HG03108 (cell line): Measurements from ENCODE around the gene SYNE1.
"Not testable (repeated sequence)": the region's sequence is repeated elsewhere in the genome, so short reads cannot be mapped to it uniquely, and the experiment has no call there.

Source experiments
- ATAC-seq: cut with Tn5 transposase; IDR thresholded peaks from one replicate; pipeline ENCODE4 v1.9.1; 2021; ENCODE audit warnings: moderate library complexity; ENCODE audit not compliant: unreplicated experiment

The SYNE1 gene

DNA sequence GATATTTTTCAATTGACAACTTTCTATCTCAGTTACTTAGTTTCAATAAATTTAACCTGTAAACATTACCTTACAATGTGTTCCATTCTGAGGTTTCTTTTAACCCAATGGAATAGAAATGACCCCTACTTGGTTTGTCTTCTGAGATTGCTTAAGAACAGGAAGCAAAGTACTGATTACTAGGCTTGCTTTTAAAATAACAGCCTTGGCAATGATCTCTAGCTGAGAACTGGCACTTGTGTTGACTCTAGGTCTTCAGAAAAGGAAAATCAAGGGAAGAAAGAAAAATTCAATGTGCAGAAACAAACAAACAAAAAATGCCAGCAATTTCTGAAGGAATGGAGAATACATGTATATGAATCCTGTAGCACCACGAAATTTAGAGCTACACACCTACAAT lies 66.1 kb downstream of the SYNE1 start:
- no peak for ATAC-seq

DNA sequence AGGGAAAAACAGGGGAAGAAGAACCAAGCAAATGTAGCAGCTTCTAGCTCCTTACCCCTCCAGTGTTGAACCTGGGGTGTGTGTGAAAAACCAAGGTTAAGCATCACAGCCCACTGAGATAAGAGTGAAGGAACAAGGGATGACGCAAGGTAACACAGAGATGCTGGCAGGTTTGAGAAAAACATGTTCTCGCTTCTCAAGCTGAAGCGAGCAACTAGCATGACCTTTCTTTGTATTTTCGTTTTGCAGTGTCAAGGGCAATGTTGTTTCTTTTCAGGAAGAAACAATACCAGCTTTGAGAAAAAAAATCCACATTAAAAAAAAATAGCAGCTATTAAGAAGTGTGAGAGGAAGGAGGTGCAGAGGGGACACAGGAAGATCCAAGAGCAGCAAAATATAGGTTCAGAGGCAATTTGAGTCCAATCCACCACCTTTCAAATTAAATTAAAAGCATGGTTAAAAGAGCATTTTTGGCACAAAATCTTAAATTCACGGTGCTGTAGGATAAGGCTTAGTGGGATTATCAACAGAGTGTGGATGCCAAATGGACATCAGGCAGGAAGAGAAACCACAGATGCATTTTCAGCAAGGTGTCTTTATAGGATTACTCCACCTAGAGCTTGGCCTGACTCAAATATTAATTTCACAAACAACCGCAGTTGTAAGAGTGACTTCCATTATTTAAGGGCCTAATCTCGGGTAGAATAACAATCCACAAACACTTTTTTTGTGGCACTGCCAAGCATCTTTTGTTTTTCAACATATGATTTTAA lies 70.9 kb downstream of the SYNE1 start:
- no peak for ATAC-seq

DNA sequence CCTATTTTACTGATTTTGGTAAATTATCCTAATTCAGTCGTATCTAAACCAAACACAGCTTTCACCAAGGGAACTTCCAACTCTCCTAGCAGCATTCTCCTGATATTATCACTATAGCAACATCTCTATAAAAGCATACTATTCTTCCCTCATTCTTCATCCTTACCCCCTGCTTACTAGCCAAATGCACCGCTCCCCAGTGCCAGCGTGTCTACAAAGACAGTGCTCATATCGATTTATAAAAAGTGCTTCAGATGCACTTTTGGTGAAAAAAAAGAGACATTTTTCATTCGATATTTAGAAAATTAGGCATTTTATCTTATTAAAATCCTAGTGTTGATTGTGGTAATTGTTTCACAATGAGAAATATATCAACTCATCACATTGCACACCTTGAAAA lies 74.0 kb downstream of the SYNE1 start:
- no peak for ATAC-seq

DNA sequence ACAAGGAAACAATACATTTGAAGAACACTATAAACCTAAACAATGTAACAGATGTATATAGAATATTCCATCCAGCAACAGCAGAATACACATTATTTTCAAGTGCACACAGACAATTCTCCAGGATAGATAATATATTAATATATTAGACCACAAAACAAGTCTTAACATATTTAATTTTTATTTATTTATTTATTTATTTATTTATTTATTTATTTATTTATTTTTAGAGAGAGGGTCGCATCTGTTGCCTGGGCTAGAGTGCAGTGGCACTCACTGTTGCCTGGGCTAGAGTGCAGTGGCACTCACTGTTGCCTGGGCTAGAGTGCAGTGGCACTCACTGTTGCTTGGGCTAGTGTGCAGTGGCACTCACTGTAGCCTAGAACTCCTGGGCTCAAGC lies 78.4 kb downstream of the SYNE1 start:
- not testable (repeated sequence) for ATAC-seq

DNA sequence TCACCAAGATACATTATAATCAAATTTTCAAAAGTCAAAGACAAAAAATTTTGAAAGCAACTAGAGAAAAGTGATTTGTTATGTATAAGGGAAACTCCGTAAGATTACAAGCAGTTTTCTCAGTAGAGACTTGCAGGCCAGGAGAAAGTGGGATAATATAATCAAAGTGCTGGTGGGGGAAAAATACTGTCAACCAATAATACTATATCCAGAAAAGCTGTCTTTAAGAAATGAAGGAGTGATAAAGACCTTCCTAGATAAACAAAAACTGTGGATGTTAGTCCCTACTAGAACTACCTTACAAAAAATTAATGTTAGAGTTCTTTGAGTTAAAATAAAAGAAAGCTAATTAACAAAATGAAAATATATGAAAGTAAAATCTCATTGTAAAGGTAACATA lies 79.7 kb downstream of the SYNE1 start:
- no peak for ATAC-seq

DNA sequence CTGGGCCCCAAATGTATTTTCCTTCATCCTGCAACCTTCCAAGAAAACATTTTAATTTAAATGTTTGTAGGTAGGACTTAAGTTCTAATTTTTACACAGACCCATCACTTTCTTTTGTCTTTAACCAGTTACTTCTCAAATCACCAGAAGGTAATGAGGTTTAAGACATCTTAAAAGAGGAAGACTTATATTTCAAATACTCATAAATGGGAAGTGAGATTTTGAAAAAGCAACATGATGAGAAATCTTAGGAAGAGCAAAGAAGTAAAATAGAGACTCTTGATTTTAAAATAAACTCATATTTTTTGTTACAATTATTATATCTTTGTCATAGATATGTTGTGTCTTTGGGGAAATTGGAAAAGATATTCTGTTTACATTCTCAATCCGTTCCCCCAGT lies 82.3 kb downstream of the SYNE1 start:
- no peak for ATAC-seq

DNA sequence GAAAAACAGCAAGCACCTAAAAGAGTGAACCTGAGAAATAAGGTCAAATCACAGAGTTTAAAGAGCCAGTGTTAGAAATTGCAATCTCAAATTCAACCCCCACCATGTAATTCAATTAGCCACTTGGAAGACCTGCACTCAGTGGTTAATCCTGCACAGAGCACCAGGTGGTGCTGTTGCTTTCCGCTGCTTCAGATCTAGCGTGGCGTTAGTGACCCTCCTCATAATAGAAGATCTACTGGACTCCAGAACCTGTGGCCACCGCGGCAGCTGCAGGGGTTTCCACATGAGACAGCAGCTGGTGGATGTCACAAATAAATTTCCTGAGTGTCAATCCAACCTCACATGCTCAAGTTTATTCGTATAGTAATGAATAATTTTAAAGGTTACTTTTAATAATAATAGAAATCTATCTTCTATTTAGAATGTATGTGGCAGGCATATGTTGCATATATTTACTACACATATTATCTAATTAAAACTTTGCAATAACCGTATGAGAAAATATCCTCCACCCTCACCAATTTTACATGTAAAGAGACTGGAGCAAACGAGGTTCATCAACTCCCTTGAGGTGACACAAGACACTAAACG lies 84.4 kb downstream of the SYNE1 start:
- no peak for ATAC-seq

DNA sequence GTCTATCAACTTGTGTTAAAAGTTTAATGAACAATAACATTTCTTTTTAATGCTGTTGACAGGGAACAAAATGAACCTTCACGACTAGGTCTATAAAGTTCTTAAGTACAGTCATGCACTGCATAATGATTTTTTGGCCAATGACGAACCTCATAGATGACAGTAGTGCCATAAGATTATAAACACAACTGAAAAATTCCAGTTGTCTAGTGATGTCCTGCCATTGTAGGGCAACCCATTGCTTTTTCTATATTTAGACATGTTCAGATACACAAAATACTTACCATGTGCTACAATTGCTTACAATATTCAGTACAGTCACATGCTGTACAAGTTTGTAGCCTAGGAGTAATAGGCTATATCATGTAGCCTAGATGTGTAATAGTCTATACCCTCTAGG lies 93.6 kb downstream of the SYNE1 start:
- no peak for ATAC-seq

DNA sequence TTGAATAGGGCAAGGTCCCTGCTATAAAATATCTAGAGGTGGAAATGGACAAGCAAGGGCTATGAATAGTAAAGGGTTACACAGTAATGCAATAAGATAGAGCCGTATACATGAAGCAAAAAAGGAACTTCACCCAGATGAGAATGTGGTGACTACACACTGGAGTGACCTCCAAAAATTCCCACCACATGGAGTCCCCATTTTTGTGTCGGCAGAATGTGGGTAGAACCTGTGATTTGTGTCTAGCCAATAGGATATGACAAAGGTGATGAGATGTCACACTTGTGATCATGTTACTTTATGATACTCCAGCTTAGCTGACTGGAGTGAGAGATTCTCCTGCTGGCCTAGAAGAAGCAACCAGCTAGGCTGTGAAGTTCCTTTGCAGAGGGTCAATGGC lies 96.8 kb downstream of the SYNE1 start:
- ATAC-seq = no peak

DNA sequence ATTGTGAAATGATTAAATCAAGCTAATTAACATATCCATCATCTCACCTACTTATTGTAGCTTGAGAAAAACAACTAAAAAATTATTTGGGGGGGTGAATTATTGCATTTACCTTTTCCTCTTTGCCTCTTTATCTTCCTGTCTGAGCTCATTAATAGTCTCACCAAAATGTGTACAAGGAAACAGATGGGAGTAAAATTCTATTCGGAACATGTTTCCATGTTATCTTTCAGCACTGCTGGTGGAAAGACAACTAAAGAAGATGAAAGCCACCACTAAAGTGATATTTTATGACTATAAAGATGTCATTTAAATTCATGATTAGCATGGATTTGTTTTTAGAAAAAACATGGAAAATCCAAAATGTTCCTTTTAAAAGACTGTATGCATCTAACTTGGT lies 102.6 kb downstream of the SYNE1 start:
- no peak for ATAC-seq

DNA sequence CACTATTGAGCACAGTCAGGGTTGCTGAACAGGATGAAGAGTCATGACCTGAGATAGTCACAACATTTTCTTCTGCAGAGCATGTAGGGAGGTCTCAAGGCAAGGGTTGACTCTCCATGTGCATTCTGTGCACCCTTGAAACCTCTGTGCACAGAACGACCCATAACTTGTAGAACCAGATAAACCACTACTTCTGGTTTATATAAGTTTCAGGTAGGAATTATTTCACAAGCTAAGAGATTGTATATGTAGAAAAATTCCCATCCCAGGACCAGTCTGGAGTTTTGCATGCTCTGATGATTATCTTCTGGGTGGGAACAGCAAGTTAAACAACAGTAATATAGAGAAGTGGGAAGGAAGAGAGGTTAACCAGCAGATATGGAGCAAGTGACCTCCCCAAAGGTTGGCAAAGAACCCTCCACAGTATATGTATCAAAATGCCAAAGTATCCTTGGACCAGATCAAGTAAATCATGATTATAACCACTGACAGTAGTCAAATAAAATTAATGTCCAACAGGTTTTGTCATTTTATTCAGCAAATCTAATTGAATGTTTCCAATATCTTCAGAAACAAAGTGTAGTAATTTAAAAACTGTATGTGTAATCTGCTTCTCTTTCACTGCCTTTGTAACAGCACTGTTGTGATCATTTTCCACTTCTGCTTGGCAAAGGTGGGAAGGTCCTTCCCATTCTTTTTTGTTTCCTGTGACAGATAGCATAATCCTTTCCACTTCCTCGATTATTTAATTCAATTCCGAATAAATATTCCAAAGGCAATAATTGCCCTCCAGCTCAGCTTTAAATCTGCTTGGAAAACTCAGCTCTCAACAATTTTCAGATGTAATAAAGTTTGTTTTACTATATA lies 104.4 kb downstream of the SYNE1 start:
- no peak for ATAC-seq

DNA sequence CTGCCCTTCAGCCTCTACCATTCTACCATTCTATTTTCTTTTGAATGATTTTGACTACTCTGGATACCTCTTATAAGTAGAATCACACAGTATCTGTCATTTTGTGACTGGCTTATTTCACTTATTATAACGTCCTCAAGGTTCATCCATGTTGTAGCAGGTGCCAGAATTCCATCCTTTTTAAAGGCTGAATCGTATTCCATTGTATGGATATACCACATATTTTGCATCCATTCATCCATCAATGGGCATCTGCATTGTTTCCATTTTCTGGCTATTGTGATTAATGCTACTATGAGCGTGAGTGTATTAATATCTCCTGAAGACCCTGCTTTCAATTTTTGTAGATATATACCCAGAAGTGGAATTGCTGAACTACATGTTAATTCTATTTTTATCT lies 105.5 kb downstream of the SYNE1 start:
- no peak for ATAC-seq

DNA sequence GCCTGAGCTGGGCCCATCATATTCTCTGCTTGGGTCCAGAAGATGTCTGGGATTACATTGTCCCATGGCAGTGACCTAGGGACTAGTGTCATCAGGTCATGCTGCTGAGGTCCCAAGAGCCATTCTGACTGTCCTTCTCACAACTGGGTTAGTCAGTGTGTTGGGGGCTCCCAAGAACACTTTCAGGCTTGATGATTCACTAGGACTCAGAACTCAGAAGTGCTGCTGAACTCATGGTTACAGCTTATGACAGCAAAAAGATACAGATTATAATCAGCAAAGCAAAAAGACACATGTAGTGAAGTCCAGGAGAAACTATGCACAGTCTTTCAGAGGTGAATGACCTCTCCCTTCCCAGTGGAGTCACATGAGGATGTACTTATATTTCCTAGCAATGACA lies 107.8 kb downstream of the SYNE1 start:
- ATAC-seq = no peak

DNA sequence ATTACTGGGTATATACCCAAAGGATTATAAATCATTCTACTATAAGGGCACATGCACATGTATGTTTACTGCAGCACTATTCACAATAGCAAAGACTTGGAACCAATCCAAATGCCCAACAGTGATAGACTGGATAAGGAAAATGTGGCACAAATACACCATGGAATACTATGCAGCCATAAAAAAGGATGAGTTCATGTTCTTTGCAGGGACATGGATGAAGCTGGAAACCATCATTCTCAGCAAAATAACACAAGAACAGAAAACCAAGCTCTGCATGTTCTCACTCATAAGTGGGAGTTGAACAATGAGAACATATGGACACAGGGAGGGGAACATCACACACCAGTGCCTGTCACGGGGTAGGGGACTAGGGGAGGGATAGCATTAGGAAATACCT lies 123.0 kb downstream of the SYNE1 start:
- ATAC-seq = not testable (repeated sequence)

DNA sequence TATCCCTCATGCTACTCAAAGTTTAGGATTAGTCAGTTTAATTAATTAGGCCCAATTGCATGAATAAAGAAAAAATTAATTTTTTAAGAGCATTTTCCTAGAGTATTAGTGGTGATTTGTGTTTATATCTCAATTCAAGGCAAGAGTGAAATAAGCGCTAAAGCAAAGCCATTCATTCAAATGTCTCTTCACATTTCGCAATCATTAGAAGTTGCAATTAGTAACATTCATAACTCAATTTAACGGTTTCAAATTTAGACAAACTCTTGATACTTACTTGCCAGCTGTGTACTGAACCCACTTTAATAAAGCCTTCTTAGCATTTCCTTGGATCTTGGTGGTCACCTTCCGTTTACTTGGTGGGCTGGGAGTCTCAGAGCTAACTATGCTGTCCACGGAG lies 127.2 kb downstream of the SYNE1 start:
- ATAC-seq = no peak

DNA sequence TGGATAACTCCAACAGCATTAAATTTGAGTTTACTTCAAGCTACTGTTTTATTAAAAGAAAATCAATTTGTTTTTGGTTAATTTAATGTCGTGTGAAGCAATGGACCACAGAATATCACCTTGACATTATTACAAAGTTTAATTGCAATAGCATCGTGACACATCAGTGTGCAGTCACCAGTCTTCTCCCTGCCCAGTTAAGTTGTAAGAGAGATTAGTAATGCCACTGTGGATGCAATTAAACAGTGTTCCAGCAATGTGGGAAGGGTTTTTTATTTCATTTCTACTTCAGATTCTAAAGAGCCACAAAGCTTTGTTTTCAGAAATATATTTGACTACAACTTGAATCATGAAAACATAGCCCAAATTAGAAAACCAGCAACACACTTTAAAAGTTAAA lies 128.7 kb downstream of the SYNE1 start:
- ATAC-seq = no peak

DNA sequence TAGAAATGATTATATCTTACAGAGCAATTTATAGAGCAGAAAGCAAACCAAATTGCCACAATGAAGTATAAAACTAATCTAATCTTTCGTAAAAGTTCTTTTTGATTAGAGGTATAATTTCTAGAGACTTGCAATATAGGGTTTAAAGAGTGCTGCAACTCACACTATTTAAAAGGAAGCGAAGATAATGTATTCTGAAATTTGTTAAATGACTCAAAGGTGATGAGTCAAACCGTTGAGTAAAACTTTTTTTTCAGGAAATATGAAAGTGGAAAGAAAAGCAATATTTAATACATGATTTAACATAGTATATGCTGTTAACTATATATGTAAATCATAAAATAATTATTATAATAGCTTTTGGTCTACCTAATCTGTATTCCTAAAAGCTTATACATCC lies 133.6 kb downstream of the SYNE1 start:
- no peak for ATAC-seq

DNA sequence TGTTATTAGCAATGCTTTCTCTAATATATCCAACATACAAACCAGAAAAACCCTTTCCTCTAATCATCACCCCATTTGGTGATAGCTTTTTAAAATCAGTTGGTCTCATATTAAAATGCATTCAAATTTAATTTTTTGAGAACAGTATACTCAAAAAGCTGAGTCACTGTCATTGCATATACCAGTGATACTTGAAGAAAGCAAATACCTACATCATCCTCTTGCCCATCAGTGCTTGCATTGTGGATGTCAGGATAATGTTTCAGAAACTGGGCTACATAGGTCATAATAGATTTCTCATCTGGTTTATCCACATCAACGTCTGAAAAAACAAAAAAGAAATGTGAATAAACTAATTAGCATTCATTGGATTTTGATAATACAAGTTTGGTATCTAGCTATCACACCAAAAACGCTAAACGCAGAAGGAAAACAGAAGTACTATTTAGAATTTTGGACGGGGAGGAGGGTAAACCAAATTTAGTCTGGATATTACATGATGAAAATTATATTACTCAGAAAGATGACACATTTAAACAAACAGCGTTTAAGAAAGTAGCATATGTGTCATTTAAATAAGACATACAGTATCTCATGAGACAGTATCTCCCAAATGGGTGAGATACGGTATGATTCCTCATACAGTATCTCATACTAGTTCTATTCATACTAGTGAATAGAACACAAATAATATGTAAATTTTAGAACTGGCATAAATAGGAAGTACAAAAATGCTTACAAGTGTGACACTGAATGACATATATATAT lies 134.6 kb downstream of the SYNE1 start:
- no peak for ATAC-seq

DNA sequence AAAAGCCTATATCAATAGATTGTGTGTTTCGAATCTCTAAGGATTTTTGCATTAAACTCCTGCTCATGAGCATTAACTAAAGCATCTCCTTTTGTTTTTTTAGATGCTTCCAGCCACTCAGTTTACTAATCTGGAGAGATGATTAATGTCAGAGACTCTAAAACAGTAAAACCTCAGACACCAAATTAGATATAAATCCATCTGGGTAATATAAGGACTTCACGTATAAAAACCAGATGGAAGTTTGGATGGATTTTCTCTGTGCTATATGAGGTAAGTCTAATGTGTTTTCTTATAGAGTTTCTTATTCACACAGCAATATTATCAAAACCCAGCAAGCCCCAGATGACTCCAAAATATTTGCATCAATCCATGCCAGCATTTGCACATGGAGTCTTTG lies 137.2 kb downstream of the SYNE1 start:
- no peak for ATAC-seq

DNA sequence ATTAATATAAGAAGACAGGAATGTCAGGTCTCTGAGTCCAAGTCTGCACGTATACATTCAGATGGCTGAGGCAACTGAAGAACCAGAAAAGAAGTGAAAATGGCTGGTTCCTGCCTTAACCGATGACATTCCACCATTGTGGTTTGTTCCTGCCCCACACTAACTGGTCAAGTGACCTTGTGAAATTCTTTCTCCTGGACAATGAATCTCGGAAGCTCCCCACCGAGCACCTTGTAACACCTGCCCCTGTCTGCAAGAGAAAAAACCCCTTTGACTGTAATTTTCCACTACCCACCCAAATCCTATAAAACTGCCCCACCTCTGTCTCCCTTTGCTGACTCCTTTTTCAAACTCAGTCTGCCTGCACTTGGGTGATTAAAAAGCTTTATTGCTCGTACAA lies 140.4 kb downstream of the SYNE1 start:
- no peak for ATAC-seq

DNA sequence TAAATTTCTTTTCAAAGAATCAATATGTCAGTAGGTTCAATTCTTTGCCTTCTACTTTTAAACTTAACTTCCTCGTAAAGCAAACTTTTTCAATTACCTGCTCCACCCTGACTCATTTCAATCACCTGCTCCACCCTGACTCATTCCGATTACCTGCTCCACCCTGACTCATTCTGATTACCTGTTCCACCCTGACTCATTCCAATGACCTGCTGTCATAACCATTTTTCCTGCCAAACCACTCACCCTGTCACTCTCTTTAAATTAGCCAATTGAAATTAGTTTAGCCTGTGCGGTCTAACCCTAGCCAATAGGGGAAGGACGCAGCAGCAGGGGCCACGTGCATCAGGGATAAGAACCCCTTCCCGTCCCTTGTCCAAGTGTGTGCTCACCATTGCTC lies 141.7 kb downstream of the SYNE1 start:
- not testable (repeated sequence) for ATAC-seq
